G401 (cell line): Measurements from ENCODE around the gene PEDS1. TPM values are rescaled to one million over a fixed set of nuclear protein-coding genes. Genes with fewer than 3 reads are reported as not detected.
"Not testable (repeated sequence)": the region's sequence is repeated elsewhere in the genome, so short reads cannot be mapped to it uniquely, and the experiment has no call there.

ENCODE experiments used
- DNase-seq: peaks from one replicate; pipeline ENCODE4 v3.0.0-alpha.2; 2015; ENCODE audit warnings: low spot score
- in situ Hi-C: cut with HindIII; loops from 2 replicates; pipeline ENCODE4 v1.10.0; 2016; ENCODE audit warnings: low sequenced_read_pairs, mixed read lengths
- total RNA-seq: library from RNA; depleted of rRNA; stranded (reverse); fragments of >200 nt; shearing (Covaris generic); gene quantifications from 2 replicates; pipeline ENCODE4 v1.2.3, GENCODE V29; 2014; rRNA removed

Gene PEDS1
- total RNA-seq, 1 experiment from 2014 or later = 42.7 TPM

GRCh38 chr20:50106669-50107068 is 46.9 kb downstream of the PEDS1 start:
- DNase-seq, in situ Hi-C loops: not testable (repeated sequence)

Other genes starting within 250 kb of the PEDS1 start
- 0.80 and 1.6 TPM in 2 replicates for gene SPATA2, start 238.2 kb downstream of the PEDS1 start, total RNA-seq
- gene RNF114, start 217.3 kb downstream of the PEDS1 start, total RNA-seq = 75.1 and 79.8 TPM in 2 replicates
- gene SNAI1, start 170.7 kb downstream of the PEDS1 start, total RNA-seq = 2.9 and 7.5 TPM in 2 replicates
- 33.0 and 40.9 TPM in 2 replicates for gene UBE2V1, start 40.6 kb downstream of the PEDS1 start, total RNA-seq
- 21.6 and 24.9 TPM in 2 replicates for gene CEBPB, start 37.1 kb upstream of the PEDS1 start, total RNA-seq